NB4 (cell line): ENCODE data around the gene RYR3.

ENCODE experiments used
- CTCF ChIP-seq: IDR thresholded peaks from one replicate; pipeline ENCODE4 v1.5.1; 2012; ENCODE audit warnings: low read depth, low read length
- POLR2A ChIP-seq: IDR thresholded peaks from 2 replicates; pipeline ENCODE4 v1.6.1; 2011; ENCODE audit warnings: mild to moderate bottlenecking; ENCODE audit not compliant: insufficient read length; ENCODE audit errors: extremely low read depth

DNA sequence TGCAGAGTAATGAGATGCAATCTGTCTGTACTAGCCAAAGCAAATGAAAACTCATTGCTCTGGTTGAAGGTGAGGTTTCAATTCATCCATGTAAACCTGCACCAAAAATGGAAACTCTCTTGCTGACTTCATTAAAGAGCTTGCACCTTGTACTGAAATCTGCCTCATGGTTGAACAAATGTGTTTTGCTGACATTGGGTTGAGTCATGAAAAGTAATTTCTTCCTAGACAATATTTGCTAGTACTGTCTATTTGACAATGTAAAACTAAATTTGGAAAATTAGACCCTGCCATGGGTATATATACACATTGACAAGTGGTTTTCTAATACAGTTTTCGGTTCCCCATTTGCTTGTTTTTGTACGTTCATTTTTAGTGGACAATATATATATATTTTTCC, 33.3 kb downstream of the RYR3 start:
- TF ChIP-seq POLR2A = no peak
- TF ChIP-seq CTCF = no peak
